CD4-positive, alpha-beta memory T cell (primary cell): Measurements from ENCODE around the gene ANKRD24. TPM values are rescaled to one million over a fixed set of nuclear protein-coding genes. Genes with fewer than 3 reads are reported as not detected.
"Not testable (repeated sequence)": the region's sequence is repeated elsewhere in the genome, so short reads cannot be mapped to it uniquely, and the experiment has no call there.

Source experiments
- CTCF ChIA-PET: fragments of 350-600 bp; sonication (Branson Sonifier 250); formaldehyde crosslinking; loops from one replicate; lab custom pipeline; 2021; ENCODE audit warnings: inconsistent platforms; ENCODE audit not compliant: partially characterized antibody; lab: Charles Lee
- POLR2A ChIA-PET: fragments of 350-600 bp; sonication (Branson Sonifier 250); formaldehyde crosslinking; loops from one replicate; lab custom pipeline; 2021; ENCODE audit not compliant: partially characterized antibody; lab: Charles Lee
- DNase-seq, 5 donors: peaks; one replicate each; pipeline versions ENCODE4 v3.0.0 to v3.0.0-alpha.2; 2020 to 2022; ENCODE audit warnings: mixed read lengths in 1 of 5
- H3K27ac ChIP-seq: one replicate; pipeline ENCODE4 v1.7.0; 2013; ENCODE audit warnings: low read depth, low read length
- H3K27me3 ChIP-seq: 2 replicates; pipeline ENCODE4 v1.7.0; 2013; ENCODE audit warnings: mild to moderate bottlenecking, low read length, moderate library complexity; ENCODE audit not compliant: insufficient read depth
- H3K36me3 ChIP-seq: 2 replicates; pipeline ENCODE4 v1.7.0; 2013; ENCODE audit warnings: mild to moderate bottlenecking, low read length, moderate library complexity; ENCODE audit not compliant: insufficient read depth
- H3K4me1 ChIP-seq: 2 replicates; pipeline ENCODE4 v1.7.0; 2013; ENCODE audit warnings: mild to moderate bottlenecking, low read length, moderate library complexity; ENCODE audit not compliant: insufficient read depth
- H3K4me3 ChIP-seq, 2 donors: one replicate each; pipeline ENCODE4 v1.7.0; 2013; ENCODE audit warnings: low read length in 2 of 2, mild to moderate bottlenecking in 1 of 2
- H3K9me3 ChIP-seq, 2 donors: one replicate each; pipeline ENCODE4 v1.7.0; 2013; ENCODE audit warnings: low read length in 2 of 2, control low read depth in 1 of 2; ENCODE audit not compliant: control insufficient read depth in 1 of 2
- H3K27ac Mint-ChIP-seq, 7 donors: one replicate each; pipeline ENCODE4 v1.8.0; 2020 to 2021; ENCODE audit warnings: mixed read lengths in 7 of 7, mild to moderate bottlenecking in 6 of 7, inconsistent platforms in 3 of 7, moderate library complexity in 3 of 7
- H3K27me3 Mint-ChIP-seq, 2 donors: one replicate each; pipeline ENCODE4 v1.8.0; 2020 to 2021; ENCODE audit warnings: mixed read lengths in 2 of 2
- H3K36me3 Mint-ChIP-seq, 2 donors: one replicate each; pipeline ENCODE4 v1.8.0; 2020 to 2021; ENCODE audit warnings: mixed read lengths in 2 of 2, inconsistent platforms in 1 of 2, mild to moderate bottlenecking in 1 of 2
- H3K4me1 Mint-ChIP-seq, 4 donors: one replicate each; pipeline ENCODE4 v1.8.0; 2020 to 2021; ENCODE audit warnings: mixed read lengths in 4 of 4, mild to moderate bottlenecking in 1 of 4
- H3K4me3 Mint-ChIP-seq, 8 donors: one replicate each; pipeline ENCODE4 v1.8.0; 2020 to 2021; ENCODE audit warnings: mixed read lengths in 8 of 8, mild to moderate bottlenecking in 7 of 8, moderate library complexity in 6 of 8, inconsistent platforms in 3 of 8
- H3K9me3 Mint-ChIP-seq, 8 donors: one replicate each; pipeline ENCODE4 v1.8.0; 2020 to 2021; ENCODE audit warnings: mixed read lengths in 8 of 8, mild to moderate bottlenecking in 5 of 8, inconsistent platforms in 3 of 8, moderate library complexity in 1 of 8
- intact Hi-C: fragments of 100-400 bp; cut with micrococcal nuclease; formaldehyde crosslinking; loops from one replicate; pipeline ENCODE4 v1.15.1; 2023
- polyA plus RNA-seq, 2 donors: library from polyadenylated mRNA; unstranded; fragments of 300-500 nt; fragmentation: Illumina TruSeq; gene quantifications; one replicate each; pipeline ENCODE4 v1.2.3, GENCODE V29; 2021
- total RNA-seq, 2 experiments: library from RNA; stranded (reverse); gene quantifications; one replicate each; pipeline ENCODE4 v1.2.3, GENCODE V29; 2021

Gene ANKRD24
- total and polyA plus RNA-seq, 4 experiments from 2014 or later = 0.20 to 2.9 (median 1.9) TPM; not detected in 1

DNA sequence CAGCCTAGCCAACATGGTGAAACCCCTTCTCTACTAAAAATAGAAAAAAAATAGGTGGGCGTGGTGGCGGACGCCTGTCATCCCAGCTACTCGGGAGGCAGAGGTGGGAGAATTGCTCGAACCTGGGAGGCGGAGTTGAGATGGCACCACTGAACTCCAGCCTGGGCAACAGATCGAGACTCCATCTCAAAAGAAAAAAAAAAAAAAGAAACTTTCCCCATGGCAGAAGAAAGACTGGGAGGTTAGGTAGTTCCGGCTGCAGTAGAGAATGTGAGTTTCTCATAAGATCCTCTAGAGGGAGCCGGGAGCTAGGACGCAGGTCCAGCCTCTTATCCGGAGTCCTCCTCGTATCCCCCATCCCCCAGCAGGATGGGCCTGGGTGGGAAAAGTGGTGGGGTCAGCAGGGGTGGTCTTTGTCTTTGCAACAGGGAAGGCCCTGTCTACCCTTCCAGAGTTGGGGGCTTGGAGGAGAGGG is 42.2 kb upstream of the ANKRD24 start:
- H3K36me3 Mint-ChIP-seq = no peaks in the 10 kb centered on the region
- intact Hi-C loops = loop anchor here (1.0 kb wide), 1 partner anchor 64 kb away; no protein-coding TSS in a partner anchor
- no peaks in the 10 kb centered on the region for H3K36me3 ChIP-seq
- POLR2A ChIA-PET = interaction anchor here (0.6 to 2.4 kb wide), 10 partner anchors 25 to 155 kb away, joined by 3 to 20 read pairs (median 6); partner anchors contain the start of genes EEF2, PIAS4 and ZBTB7A
- peak overlapping the region in 5 of 8 donors; percentile 29 to 81 (median 54) for H3K4me3 Mint-ChIP-seq
- no peaks in the 10 kb centered on the region for H3K27me3 ChIP-seq
- DNase-seq = peak in 4 of 5 donors; percentile 18 to 32 (median 24)
- H3K27ac ChIP-seq = no peak overlapping the region
- H3K9me3 ChIP-seq = no peaks in the 10 kb centered on the region
- H3K27ac Mint-ChIP-seq = peak overlapping the region in 2 of 7 donors; percentile 35 to 50
- no peaks in the 10 kb centered on the region for H3K9me3 Mint-ChIP-seq
- peaks cover 6 to 13% (median 10%) of the 10 kb centered on the region in 4 donors for H3K4me1 Mint-ChIP-seq
- no peak overlapping the region for H3K4me3 ChIP-seq
- CTCF ChIA-PET = interaction anchor here (0.6 to 4.0 kb wide), 33 partner anchors 8 to 171 kb away, joined by 3 to 26 read pairs (median 4); partner anchors contain the start of genes EEF2 and ZBTB7A
- H3K4me1 ChIP-seq = peaks cover 9% of the 10 kb centered on the region
- peaks cover 5 to 7% of the 10 kb centered on the region in 2 donors for H3K27me3 Mint-ChIP-seq

GRCh38 chr19:4142916-4143315 is 39.6 kb upstream of the ANKRD24 start:
- DNase-seq, H3K27me3 Mint-ChIP-seq, H3K4me3 Mint-ChIP-seq: not testable (repeated sequence)

GRCh38 chr19:4144666-4145249 is 37.7 kb upstream of the ANKRD24 start:
- Mint-ChIP-seq H3K27ac (no peak overlapping the region), H3K9me3 (peaks cover 0 to 2% (median 0%) of the 10 kb centered on the region in 8 donors), H3K27me3 (peaks cover 9% of the 10 kb centered on the region in 2 donors), H3K36me3 (no peaks in the 10 kb centered on the region), H3K4me1 (peaks cover 4 to 9% (median 6%) of the 10 kb centered on the region in 4 donors), H3K4me3 (no peak overlapping the region)
- Histone ChIP-seq H3K4me3 (no peak overlapping the region), H3K36me3 (no peaks in the 10 kb centered on the region), H3K9me3 (no peaks in the 10 kb centered on the region), H3K27ac (no peak overlapping the region), H3K4me1 (peaks cover 9% of the 10 kb centered on the region), H3K27me3 (no peaks in the 10 kb centered on the region)
- ChIA-PET POLR2A (no interaction called here), CTCF (no interaction called here)
- DNase-seq = no peak
- intact Hi-C loops = no loop called here

More at GRCh38 chr19:4142916-4143315, 39.6 kb upstream of the ANKRD24 start:
- CTCF ChIA-PET = interaction anchor here (0.9 to 1.4 kb wide), 3 partner anchors 25 to 155 kb away, joined by 3 to 8 read pairs (median 4); no protein-coding TSS in a partner anchor
- H3K27ac ChIP-seq, H3K36me3 ChIP-seq, H3K9me3 ChIP-seq, H3K27me3 ChIP-seq, POLR2A ChIA-PET, H3K4me3 ChIP-seq, H3K4me1 ChIP-seq, intact Hi-C loops, H3K36me3 Mint-ChIP-seq, H3K9me3 Mint-ChIP-seq, H3K27ac Mint-ChIP-seq: not testable (repeated sequence)
- peaks cover 6 to 13% (median 10%) of the 10 kb centered on the region in 4 donors for H3K4me1 Mint-ChIP-seq

- Histone ChIP-seq H3K27ac (no peak overlapping the region), H3K27me3 (no peaks in the 10 kb centered on the region), H3K9me3 (no peaks in the 10 kb centered on the region), H3K36me3 (no peaks in the 10 kb centered on the region), H3K4me1 (peaks cover 9% of the 10 kb centered on the region), H3K4me3 (no peak overlapping the region)
- no peak overlapping the region for H3K4me3 Mint-ChIP-seq
- H3K27ac Mint-ChIP-seq = peak overlapping the region in 1 of 7 donors; percentile 58
- intact Hi-C loops = no loop called here
- no peaks in the 10 kb centered on the region for H3K36me3 Mint-ChIP-seq
- ChIA-PET CTCF (no interaction called here), POLR2A (no interaction called here)
- H3K4me1 Mint-ChIP-seq = peaks cover 2 to 14% (median 7%) of the 10 kb centered on the region in 4 donors
- H3K27me3 Mint-ChIP-seq = peaks cover 3 to 6% of the 10 kb centered on the region in 2 donors
- H3K9me3 Mint-ChIP-seq = peaks cover 0 to 2% (median 0%) of the 10 kb centered on the region in 8 donors
- no peak for DNase-seq
Measured at GRCh38 chr19:4149518-4150288, 32.8 kb upstream of the ANKRD24 start.

- Histone ChIP-seq H3K36me3 (no peaks in the 10 kb centered on the region), H3K4me1 (peaks cover 9% of the 10 kb centered on the region), H3K27ac (no peak overlapping the region), H3K9me3 (no peaks in the 10 kb centered on the region), H3K27me3 (no peaks in the 10 kb centered on the region), H3K4me3 (no peak overlapping the region)
- H3K4me3 Mint-ChIP-seq = no peak overlapping the region
- H3K27ac Mint-ChIP-seq = no peak overlapping the region
- intact Hi-C loops = no loop called here
- ChIA-PET CTCF (no interaction called here), POLR2A (no interaction called here)
- no peak for DNase-seq
- peaks cover 2 to 14% (median 7%) of the 10 kb centered on the region in 4 donors for H3K4me1 Mint-ChIP-seq
- H3K27me3 Mint-ChIP-seq = peaks cover 2 to 6% of the 10 kb centered on the region in 2 donors
- peaks cover 0 to 2% (median 0%) of the 10 kb centered on the region in 8 donors for H3K9me3 Mint-ChIP-seq
- H3K36me3 Mint-ChIP-seq = no peaks in the 10 kb centered on the region
Measured at GRCh38 chr19:4151623-4152022, 30.9 kb upstream of the ANKRD24 start.

DNA sequence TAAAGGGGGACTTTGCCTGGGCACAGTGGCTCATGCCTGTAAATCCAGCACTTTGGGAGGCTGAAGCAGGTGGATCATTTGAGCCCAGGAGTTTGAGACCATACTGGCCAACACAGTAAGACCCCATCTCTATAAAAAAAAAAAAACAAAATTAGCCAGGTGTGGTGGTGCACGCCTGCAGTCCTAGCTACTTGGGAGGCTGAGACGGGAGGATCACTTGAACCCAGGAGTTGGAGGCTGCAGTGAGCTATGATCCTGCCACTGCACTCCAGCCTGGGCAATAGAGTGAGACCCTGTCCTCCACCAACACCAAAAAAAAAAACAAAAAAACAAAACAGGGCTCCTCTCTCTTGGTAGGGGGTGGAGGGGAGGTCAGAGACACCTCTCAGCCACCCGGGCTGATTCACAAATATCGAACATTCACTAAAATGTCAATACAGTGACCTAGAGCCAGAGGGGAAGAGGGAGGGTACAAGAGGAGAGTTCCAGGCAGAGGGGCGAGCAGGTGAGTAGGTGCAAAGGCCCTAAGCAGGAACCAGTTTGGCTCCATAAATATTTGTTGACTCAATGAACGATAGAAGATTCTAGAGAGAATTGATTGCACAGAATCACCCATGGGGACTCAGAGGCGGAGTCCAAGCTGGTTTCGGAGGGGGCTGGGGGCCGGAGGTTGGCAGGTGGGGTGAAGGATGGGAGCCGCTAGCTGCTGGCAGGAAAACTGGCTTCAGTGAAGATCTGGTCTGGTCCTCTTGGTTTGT is 30.1 kb upstream of the ANKRD24 start:
- intact Hi-C loops = no loop called here
- no peak for DNase-seq
- no peaks in the 10 kb centered on the region for H3K36me3 ChIP-seq
- Mint-ChIP-seq H3K27ac (peak overlapping the region in 1 of 7 donors; percentile 27), H3K4me1 (peaks cover 2 to 14% (median 7%) of the 10 kb centered on the region in 4 donors), H3K27me3 (peaks cover under 1 to 4% of the 10 kb centered on the region in 2 donors), H3K9me3 (peaks cover 0 to 2% (median 0%) of the 10 kb centered on the region in 8 donors), H3K36me3 (no peaks in the 10 kb centered on the region), H3K4me3 (peak overlapping the region in 1 of 8 donors; percentile 8)
- no peak overlapping the region for H3K27ac ChIP-seq
- no peak overlapping the region for H3K4me3 ChIP-seq
- ChIA-PET POLR2A (no interaction called here), CTCF (no interaction called here)
- no peaks in the 10 kb centered on the region for H3K27me3 ChIP-seq
- H3K4me1 ChIP-seq = peaks cover 9% of the 10 kb centered on the region
- no peaks in the 10 kb centered on the region for H3K9me3 ChIP-seq
